ENCODE measurements around the gene PHLPP2.

GRCh38 chr16:71635632-71636031 is 88.9 kb downstream of the PHLPP2 start:
- TF ChIP-seq CTCF (IDR thresholded peaks at IDR 0.05), result no peak
- no peak for TF ChIP-seq POLR2A (IDR thresholded peaks at IDR 0.05)

Data from Peyer's patch (tissue), 4 donors.